Stromal cell of bone marrow (primary cell): Measurements from ENCODE around the gene CCDC63.

ENCODE experiments used
- DNase-seq: peaks from one replicate; pipeline ENCODE4 v3.0.0-alpha.2; 2012; ENCODE audit warnings: low read depth

Gene CCDC63

GRCh38 chr12:110885152-110885840 is 38.5 kb downstream of the CCDC63 start:
- no peak for DNase-seq

GRCh38 chr12:110888256-110888991 is 41.6 kb downstream of the CCDC63 start:
- DNase-seq: no peak

- no peak for DNase-seq
These were observed 42.6 kb downstream of the CCDC63 start for GRCh38 chr12:110889361-110889760.

GRCh38 chr12:110893956-110894355 is 47.2 kb downstream of the CCDC63 start:
- DNase-seq: no peak

GRCh38 chr12:110896559-110896958 is 49.8 kb downstream of the CCDC63 start:
- no peak for DNase-seq

GRCh38 chr12:110901401-110901800 is 54.6 kb downstream of the CCDC63 start:
- no peak for DNase-seq

GRCh38 chr12:110903511-110903910 is 56.7 kb downstream of the CCDC63 start:
- no peak for DNase-seq

GRCh38 chr12:110906083-110906482 is 59.3 kb downstream of the CCDC63 start:
- DNase-seq: no peak

- no peak for DNase-seq
These were observed 59.7 kb downstream of the CCDC63 start for GRCh38 chr12:110906516-110906915.

GRCh38 chr12:110906985-110907384 is 60.2 kb downstream of the CCDC63 start:
- DNase-seq: no peak

- DNase-seq: no peak
These were observed 60.8 kb downstream of the CCDC63 start for GRCh38 chr12:110907583-110907982.

GRCh38 chr12:110908377-110909152 is 61.8 kb downstream of the CCDC63 start:
- DNase-seq: no peak

- no peak for DNase-seq
These were observed 65.5 kb downstream of the CCDC63 start for GRCh38 chr12:110912263-110912662.

GRCh38 chr12:110913119-110914056 is 66.6 kb downstream of the CCDC63 start:
- no peak for DNase-seq

- DNase-seq: no peak
These were observed 69.6 kb downstream of the CCDC63 start for GRCh38 chr12:110916295-110916875.

- no peak for DNase-seq
These were observed 70.7 kb downstream of the CCDC63 start for GRCh38 chr12:110917467-110917866.

GRCh38 chr12:110917961-110918360 is 71.2 kb downstream of the CCDC63 start:
- no peak for DNase-seq

- DNase-seq: no peak
These were observed 72.9 kb downstream of the CCDC63 start for GRCh38 chr12:110919720-110920119.

GRCh38 chr12:110920324-110920910 is 73.6 kb downstream of the CCDC63 start, which contains the start of gene MYL2:
Gene MYL2, minus strand, starts transcription at chr12:110920579. Its CDS starts 50 bp downstream, at chr12:110920529.
- DNase-seq: no peak

GRCh38 chr12:110921262-110921661 is 74.5 kb downstream of the CCDC63 start:
- no peak for DNase-seq

GRCh38 chr12:110922652-110923051 is 75.9 kb downstream of the CCDC63 start:
- no peak for DNase-seq
